HCT116 (cell line): Measurements from ENCODE around the gene ASB15. TPM values are rescaled to one million over a fixed set of nuclear protein-coding genes. Genes with fewer than 3 reads are reported as not detected.

Experiments
- ATAC-seq: fragments of 200-7000 bp; cut with Tn5 transposase; 2 replicates; pipeline ENCODE4 v1.9.1; 2020; ENCODE audit warnings: mild to moderate bottlenecking, moderate library complexity
- BruUV-seq: library from RNA; stranded (reverse); fragments of 400-500 nt; replicated peaks from 2 replicates; lab custom pipeline; 2021; lab: Mats Ljungman, UMichigan
- CTCF ChIA-PET: fragments of 300-600 bp; sonication (Branson Sonifier 250); formaldehyde crosslinking; loops from one replicate; lab custom pipeline; 2021; ENCODE audit warnings: antibody characterized with exemption; lab: Charles Lee
- POLR2A ChIA-PET: fragments of 300-600, 350-600 bp; sonication (Branson Sonifier 250); formaldehyde crosslinking; loops from one replicate; lab custom pipeline; 2021; ENCODE audit warnings: antibody characterized with exemption; lab: Charles Lee
- RAD21 ChIA-PET, 2 experiments: fragments of 300-600 bp; sonication (Branson Sonifier 250); formaldehyde crosslinking; loops; one replicate each; lab custom pipeline; 2023; ENCODE audit warnings: low total read pairs in 2 of 2; ENCODE audit not compliant: uncharacterized antibody in 2 of 2, unreplicated experiment in 2 of 2, low non-redundant PET in 1 of 2; lab: Charles Lee
- DNase-seq: peaks from one replicate; pipeline ENCODE4 v3.0.0-alpha.2; 2010; ENCODE audit warnings: low read depth, low spot score
- H2AFZ ChIP-seq: fragments of 200-600 bp; shearing (Covaris generic), sonication (generic); 2 replicates; pipeline ENCODE4 v1.6.1; 2017; ENCODE audit warnings: low read depth, mixed run types, mixed read lengths, antibody characterized with exemption, low read length; ENCODE audit not compliant: poor library complexity, severe bottlenecking
- H3K27ac ChIP-seq: 2 replicates; pipeline ENCODE4 v1.5.1; 2012; ENCODE audit warnings: low read depth, low read length
- H3K27me3 ChIP-seq: fragments of 200-600 bp; sonication (generic); 2 replicates; pipeline ENCODE4 v1.6.1; 2016; ENCODE audit warnings: mixed run types, low read length, mixed read lengths; ENCODE audit not compliant: insufficient read depth
- H3K36me3 ChIP-seq, 2 experiments: fragments of 200-500 bp in 1 of 2; fragments of 200-600 bp in 1 of 2; sonication (Bioruptor generic) in 1 of 2; sonication (generic) in 1 of 2; 2 replicates each; pipeline versions ENCODE4 v1.5.1 to v1.6.1; 2014 to 2016; ENCODE audit warnings: low read length in 2 of 2, inconsistent platforms in 1 of 2, mixed read lengths in 1 of 2, mixed run types in 1 of 2; ENCODE audit not compliant: insufficient read depth in 2 of 2, control insufficient read depth in 1 of 2
- H3K4me1 ChIP-seq, 2 experiments: fragments of 200-600 bp in 1 of 2; sonication (generic) in 1 of 2; 2 replicates each; pipeline versions ENCODE4 v1.5.1 to v1.6.1; 2012 to 2017; ENCODE audit warnings: low read length in 2 of 2, inconsistent platforms in 1 of 2, mild to moderate bottlenecking in 1 of 2, mixed read lengths in 1 of 2, mixed run types in 1 of 2, moderate library complexity in 1 of 2; ENCODE audit not compliant: insufficient read depth in 2 of 2, control insufficient read depth in 1 of 2
- H3K4me2 ChIP-seq: fragments of 200-600 bp; sonication (generic); 2 replicates; pipeline ENCODE4 v1.6.1; 2017; ENCODE audit warnings: mixed run types, low read length, mixed read lengths
- H3K4me3 ChIP-seq, 2 experiments: fragments of 200-600 bp in 1 of 2; sonication (generic) in 1 of 2; replicated peaks in 1 of 2; 2 replicates each; pipeline ENCODE4 v1.5.1; 2011 to 2016; ENCODE audit warnings: low read length in 2 of 2, control low read depth in 1 of 2, low read depth in 1 of 2, mild to moderate bottlenecking in 1 of 2, mixed read lengths in 1 of 2, mixed run types in 1 of 2
- H3K79me2 ChIP-seq: fragments of 200-600 bp; sonication (generic); 2 replicates; pipeline ENCODE4 v1.6.1; 2017; ENCODE audit warnings: mild to moderate bottlenecking, mixed run types, low read length, moderate library complexity, mixed read lengths; ENCODE audit not compliant: insufficient read depth
- H3K9ac ChIP-seq: fragments of 200-600 bp; sonication (generic); 2 replicates; pipeline ENCODE4 v1.6.1; 2016; ENCODE audit warnings: low read length, mixed read lengths
- H3K9me2 ChIP-seq: fragments of 200-600 bp; sonication (generic), shearing (Covaris generic); 2 replicates; pipeline ENCODE4 v1.6.1; 2017; ENCODE audit warnings: mixed run types, mild to moderate bottlenecking, moderate library complexity; ENCODE audit not compliant: insufficient read depth
- H3K9me3 ChIP-seq, 2 experiments: fragments of 200-500 bp in 1 of 2; fragments of 200-600 bp in 1 of 2; sonication (Bioruptor generic) in 1 of 2; sonication (generic) in 1 of 2; 2 replicates each; pipeline ENCODE4 v1.6.1; 2014 to 2017; ENCODE audit warnings: low read length in 2 of 2, mixed read lengths in 2 of 2, inconsistent platforms in 1 of 2, low read depth in 1 of 2, mild to moderate bottlenecking in 1 of 2, mixed run types in 1 of 2, moderate library complexity in 1 of 2; ENCODE audit not compliant: control insufficient read depth in 1 of 2, insufficient read depth in 1 of 2
- H4K20me1 ChIP-seq: fragments of 200-600 bp; sonication (generic), shearing (Covaris generic); 2 replicates; pipeline ENCODE4 v1.6.1; 2017; ENCODE audit warnings: mixed run types, mild to moderate bottlenecking, moderate library complexity; ENCODE audit not compliant: insufficient read depth
- CBX3 ChIP-seq: IDR thresholded peaks from 2 replicates; pipeline ENCODE4 v1.6.1; 2012; ENCODE audit warnings: low read depth
- EGR1 ChIP-seq: IDR thresholded peaks from 2 replicates; pipeline ENCODE4 v1.6.1; 2012; ENCODE audit warnings: low read depth
- ELF1 ChIP-seq: IDR thresholded peaks from 2 replicates; pipeline ENCODE4 v1.6.1; 2012; ENCODE audit warnings: low read depth, borderline replicate concordance
- EZH2phosphoT487 ChIP-seq: fragments of 200-600 bp; IDR thresholded peaks from 2 replicates; pipeline ENCODE4 v1.6.1; 2018; ENCODE audit warnings: antibody characterized with exemption, borderline replicate concordance
- FOSL1 ChIP-seq: IDR thresholded peaks from 2 replicates; pipeline ENCODE4 v1.6.1; 2012; ENCODE audit warnings: low read depth
- MAX ChIP-seq: IDR thresholded peaks from 2 replicates; pipeline ENCODE4 v1.6.1; 2012
- REST ChIP-seq: IDR thresholded peaks from 2 replicates; pipeline ENCODE4 v1.6.1; 2012; ENCODE audit warnings: low read depth
- SIN3A ChIP-seq: IDR thresholded peaks from 2 replicates; pipeline ENCODE4 v1.6.1; 2012; ENCODE audit warnings: low read depth
- SP1 ChIP-seq: IDR thresholded peaks from 2 replicates; pipeline ENCODE4 v1.6.1; 2012; ENCODE audit warnings: low read depth
- SRF ChIP-seq: IDR thresholded peaks from 2 replicates; pipeline ENCODE4 v1.6.1; 2012; ENCODE audit warnings: low read depth
- TCF7L2 ChIP-seq: IDR thresholded peaks from 2 replicates; pipeline ENCODE4 v1.7.0; 2011; ENCODE audit warnings: borderline replicate concordance, inconsistent platforms; ENCODE audit not compliant: insufficient read depth, insufficient read length; ENCODE audit errors: extremely low read depth
- ZFX ChIP-seq: fragments of 450-650 bp; IDR thresholded peaks from 2 replicates; pipeline ENCODE4 v1.6.1; 2017
- intact Hi-C: fragments of 100-400 bp; cut with micrococcal nuclease; formaldehyde crosslinking; loops from 2 replicates; pipeline ENCODE4 v1.10.0; 2022
- total RNA-seq: library from RNA; stranded (reverse); gene quantifications from one replicate; pipeline ENCODE4 v1.2.1, GENCODE V29; 2021; ENCODE audit not compliant: unreplicated experiment

ASB15 gene
- total RNA-seq, 1 experiment from 2014 or later: not detected

GRCh38 chr7:123609883-123610239 is 8.2 kb downstream of the ASB15 start:
- CTCF ChIA-PET: interaction anchor here (1.7 kb wide), 1 partner anchor 14 kb away, joined by 6 read pairs; no protein-coding TSS in a partner anchor
- RAD21 ChIA-PET: no interaction called here

More at GRCh38 chr7:123609883-123610239, 8.2 kb downstream of the ASB15 start:
- Histone ChIP-seq H3K9me2 (no peaks in the 10 kb centered on the region), H3K9me3 (no peaks in the 10 kb centered on the region), H3K9ac (no peak overlapping the region), H3K4me1 (no peaks in the 10 kb centered on the region), H3K27ac (no peak overlapping the region), H3K79me2 (no peaks in the 10 kb centered on the region), H3K36me3 (no peaks in the 10 kb centered on the region)
- ATAC-seq (no peak), DNase-seq (no peak)
- intact Hi-C loops: no loop called here
- TF ChIP-seq ZFX (no peak), EGR1 (no peak), ELF1 (no peak), REST (no peak), CBX3 (no peak), TCF7L2 (no peak), FOSL1 (no peak), EZH2phosphoT487 (no peak), SP1 (no peak), MAX (no peak), SIN3A (no peak), SRF (no peak)
- TF ChIP-seq, all 23 proteins: peak for 0
- POLR2A ChIA-PET: no interaction called here
- H3K4me3 ChIP-seq: no peak overlapping the region
- no peaks in the 10 kb centered on the region for H3K27me3 ChIP-seq
- no peak overlapping the region for H3K4me2 ChIP-seq
- BruUV-seq: no TSS peak
- H2AFZ ChIP-seq: no peak overlapping the region
- no peaks in the 10 kb centered on the region for H4K20me1 ChIP-seq
